Loucy (cell line): Measurements from ENCODE around the gene ROBO1.

ENCODE experiments used
- H2AFZ ChIP-seq: fragments of 200-600 bp; sonication (generic); 2 replicates; pipeline ENCODE4 v1.6.0; 2016; ENCODE audit warnings: antibody characterized with exemption, mild to moderate bottlenecking, low read length, moderate library complexity
- H3F3A ChIP-seq: fragments of 200-600 bp; 2 replicates; pipeline ENCODE4 v1.6.0; 2016; ENCODE audit warnings: antibody characterized with exemption, low read depth, mild to moderate bottlenecking
- H3K27me3 ChIP-seq: fragments of 200-600 bp; sonication (generic); 2 replicates; pipeline ENCODE4 v1.6.1; 2014; ENCODE audit warnings: low read length, mild to moderate bottlenecking; ENCODE audit not compliant: insufficient read depth, poor library complexity, severe bottlenecking
- H3K36me3 ChIP-seq: fragments of 200-600 bp; sonication (generic); 2 replicates; pipeline ENCODE4 v1.6.1; 2016; ENCODE audit warnings: low read length; ENCODE audit not compliant: insufficient read depth
- H3K4me1 ChIP-seq: fragments of 200-600 bp; sonication (generic); 2 replicates; pipeline ENCODE4 v1.5.1; 2014; ENCODE audit warnings: low read length, mild to moderate bottlenecking; ENCODE audit not compliant: insufficient read depth, poor library complexity, severe bottlenecking
- H3K4me2 ChIP-seq: fragments of 200-600 bp; sonication (generic); 2 replicates; pipeline ENCODE4 v1.6.0; 2014; ENCODE audit warnings: antibody characterized with exemption, low read length, low read depth, mild to moderate bottlenecking; ENCODE audit not compliant: poor library complexity, severe bottlenecking
- H3K4me3 ChIP-seq: fragments of 200-600 bp; sonication (generic); 2 replicates; pipeline ENCODE4 v1.5.1; 2014; ENCODE audit warnings: low read length, mild to moderate bottlenecking, mixed read lengths; ENCODE audit not compliant: poor library complexity, severe bottlenecking
- H3K79me2 ChIP-seq: fragments of 200-600 bp; sonication (generic); 2 replicates; pipeline ENCODE4 v1.6.1; 2014; ENCODE audit warnings: low read length; ENCODE audit not compliant: insufficient read depth
- H3K9ac ChIP-seq: fragments of 200-600 bp; sonication (generic); 2 replicates; pipeline ENCODE4 v1.6.0; 2014; ENCODE audit warnings: mild to moderate bottlenecking, low read depth, low read length, moderate library complexity; ENCODE audit not compliant: poor library complexity, severe bottlenecking
- H3K9me2 ChIP-seq: fragments of 200-600 bp; sonication (generic); replicated peaks from 2 replicates; pipeline ENCODE4 v1.6.1; 2016; ENCODE audit warnings: low read depth, low read length, mixed read lengths
- H3K9me3 ChIP-seq: fragments of 200-600 bp; sonication (generic); 2 replicates; pipeline ENCODE4 v1.6.1; 2014; ENCODE audit warnings: mild to moderate bottlenecking, antibody characterized with exemption, low read length, low read depth; ENCODE audit not compliant: insufficient read depth
- H4K20me1 ChIP-seq: fragments of 200-600 bp; sonication (generic); 2 replicates; pipeline ENCODE4 v1.6.0; 2014; ENCODE audit warnings: antibody characterized with exemption, low read length, mild to moderate bottlenecking; ENCODE audit not compliant: insufficient read depth, poor library complexity, severe bottlenecking
- EZH2phosphoT487 ChIP-seq: fragments of 200-600 bp; IDR thresholded peaks from 2 replicates; pipeline ENCODE4 v1.6.1; 2018; ENCODE audit warnings: antibody characterized with exemption, mild to moderate bottlenecking, moderate library complexity, borderline replicate concordance
- TF ChIP-seq, protein P1 (sequence below): fragments of 200-600 bp; sonication (generic); conservative IDR thresholded peaks from 2 replicates; pipeline ENCODE4 v1.5.1; 2014; ENCODE audit warnings: mild to moderate bottlenecking, antibody characterized with exemption, low read length

ROBO1 gene

GRCh38 chr3:78659386-78659987 lies 1108.3 kb downstream of the ROBO1 start:
- H3K27me3 ChIP-seq: no peaks in the 10 kb centered on the region
- no peaks in the 10 kb centered on the region for H4K20me1 ChIP-seq
- H3K9ac ChIP-seq: no peak overlapping the region
- H3K4me2 ChIP-seq: no peak overlapping the region
- no peaks in the 10 kb centered on the region for H3K36me3 ChIP-seq
- H3K79me2 ChIP-seq: no peaks in the 10 kb centered on the region
- no peak overlapping the region for H3K4me3 ChIP-seq
- TF ChIP-seq, protein P1, sequence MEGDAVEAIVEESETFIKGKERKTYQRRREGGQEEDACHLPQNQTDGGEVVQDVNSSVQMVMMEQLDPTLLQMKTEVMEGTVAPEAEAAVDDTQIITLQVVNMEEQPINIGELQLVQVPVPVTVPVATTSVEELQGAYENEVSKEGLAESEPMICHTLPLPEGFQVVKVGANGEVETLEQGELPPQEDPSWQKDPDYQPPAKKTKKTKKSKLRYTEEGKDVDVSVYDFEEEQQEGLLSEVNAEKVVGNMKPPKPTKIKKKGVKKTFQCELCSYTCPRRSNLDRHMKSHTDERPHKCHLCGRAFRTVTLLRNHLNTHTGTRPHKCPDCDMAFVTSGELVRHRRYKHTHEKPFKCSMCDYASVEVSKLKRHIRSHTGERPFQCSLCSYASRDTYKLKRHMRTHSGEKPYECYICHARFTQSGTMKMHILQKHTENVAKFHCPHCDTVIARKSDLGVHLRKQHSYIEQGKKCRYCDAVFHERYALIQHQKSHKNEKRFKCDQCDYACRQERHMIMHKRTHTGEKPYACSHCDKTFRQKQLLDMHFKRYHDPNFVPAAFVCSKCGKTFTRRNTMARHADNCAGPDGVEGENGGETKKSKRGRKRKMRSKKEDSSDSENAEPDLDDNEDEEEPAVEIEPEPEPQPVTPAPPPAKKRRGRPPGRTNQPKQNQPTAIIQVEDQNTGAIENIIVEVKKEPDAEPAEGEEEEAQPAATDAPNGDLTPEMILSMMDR: peak; percentile 68
- no peak for TF ChIP-seq EZH2phosphoT487
- no peak overlapping the region for H2AFZ ChIP-seq
- no peaks in the 10 kb centered on the region for H3K9me3 ChIP-seq
- no peaks in the 10 kb centered on the region for H3F3A ChIP-seq
- H3K4me1 ChIP-seq: no peaks in the 10 kb centered on the region
- no peaks in the 10 kb centered on the region for H3K9me2 ChIP-seq

- Histone ChIP-seq H3K36me3 (no peaks in the 10 kb centered on the region), H3K27me3 (no peaks in the 10 kb centered on the region), H3K4me3 (no peak overlapping the region), H3K9me3 (no peaks in the 10 kb centered on the region), H3K4me1 (no peaks in the 10 kb centered on the region), H3K79me2 (no peaks in the 10 kb centered on the region), H3K9me2 (no peaks in the 10 kb centered on the region), H2AFZ (no peak overlapping the region), H3F3A (no peaks in the 10 kb centered on the region), H3K9ac (no peak overlapping the region), H4K20me1 (no peaks in the 10 kb centered on the region), H3K4me2 (no peak overlapping the region)
- TF ChIP-seq EZH2phosphoT487: no peak
- TF ChIP-seq, protein P1: no peak
Measured at GRCh38 chr3:78647726-78648125, 1120.1 kb downstream of the ROBO1 start.

DNA sequence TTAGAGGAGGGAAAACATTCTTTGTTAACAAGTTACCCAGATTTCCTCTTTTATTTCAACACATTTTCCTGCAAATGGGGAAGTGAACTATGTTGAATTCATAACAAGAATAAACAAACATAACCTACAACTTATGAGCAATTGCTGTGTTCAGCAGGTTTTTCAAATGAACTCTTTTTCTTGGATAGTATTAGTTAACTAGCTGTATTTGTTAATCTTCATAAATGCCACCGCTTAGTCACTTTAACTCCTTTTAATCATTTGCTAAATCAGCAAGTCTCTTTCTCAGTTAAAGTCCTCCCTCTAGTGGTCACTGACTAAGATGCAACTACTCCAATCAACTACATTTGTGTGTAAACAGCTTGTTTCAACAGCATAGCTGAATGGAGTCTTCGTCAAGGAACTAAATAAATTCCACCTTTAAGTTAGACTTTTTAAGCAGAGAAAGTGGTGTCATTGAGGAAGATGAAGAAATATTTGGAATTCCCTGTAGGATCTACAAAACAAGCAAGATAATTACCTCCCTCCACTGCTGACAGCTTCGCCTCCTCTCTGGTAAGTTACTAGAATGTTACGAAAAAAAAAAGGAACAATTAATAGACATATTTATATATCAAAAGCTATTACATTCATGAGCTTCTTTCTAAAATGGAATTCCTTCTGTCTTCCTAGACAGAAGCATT lies 1122.0 kb downstream of the ROBO1 start:
- Histone ChIP-seq H3K4me1 (no peaks in the 10 kb centered on the region), H3K79me2 (no peaks in the 10 kb centered on the region), H3K9me3 (no peaks in the 10 kb centered on the region), H3K27me3 (no peaks in the 10 kb centered on the region), H3F3A (no peaks in the 10 kb centered on the region), H3K9me2 (no peaks in the 10 kb centered on the region), H3K4me3 (no peak overlapping the region), H3K4me2 (no peak overlapping the region), H3K36me3 (no peaks in the 10 kb centered on the region), H2AFZ (no peak overlapping the region), H4K20me1 (no peaks in the 10 kb centered on the region), H3K9ac (no peak overlapping the region)
- TF ChIP-seq, protein P1: peak; percentile 95
- TF ChIP-seq EZH2phosphoT487: no peak
